SK-N-SH treated with all-trans-retinoic acid at 6 μM for 48 hours (cell line): Measurements from ENCODE around the gene ABCC11.

Experiments
- ATAC-seq: fragments of 200-7000 bp; cut with Tn5 transposase; 3 replicates; pipeline ENCODE4 v1.9.1; 2020; ENCODE audit warnings: mild to moderate bottlenecking, moderate library complexity
- ARNTL ChIP-seq: fragments of 450-650 bp; formaldehyde crosslinking; IDR thresholded peaks from 2 replicates; pipeline ENCODE4 v1.5.0; 2020; ENCODE audit warnings: low read depth, mild to moderate bottlenecking, moderate library complexity, borderline replicate concordance
- BACH2 ChIP-seq: fragments of 250-450 bp; sonication (Bioruptor Pico); IDR thresholded peaks from 2 replicates; pipeline ENCODE4 v1.9.0; 2021; ENCODE audit warnings: mild to moderate bottlenecking, borderline replicate concordance
- CREB5 ChIP-seq: fragments of 250-450 bp; sonication (Bioruptor Pico); IDR thresholded peaks from 2 replicates; pipeline ENCODE4 v1.5.1; 2020; ENCODE audit warnings: low read depth, mild to moderate bottlenecking, moderate library complexity
- CSDC2 ChIP-seq: fragments of 250-450 bp; sonication (Bioruptor Pico); IDR thresholded peaks from 2 replicates; pipeline ENCODE4 v1.5.0; 2020; ENCODE audit warnings: mild to moderate bottlenecking, moderate library complexity
- ESRRG ChIP-seq: fragments of 250-450 bp; sonication (Bioruptor Pico); IDR thresholded peaks from 2 replicates; pipeline ENCODE4 v1.6.1; 2021; ENCODE audit warnings: mild to moderate bottlenecking
- GLIS3 ChIP-seq: fragments of 250-450 bp; sonication (Bioruptor Pico); IDR thresholded peaks from 2 replicates; pipeline ENCODE4 v1.5.0; 2020; ENCODE audit warnings: mild to moderate bottlenecking, moderate library complexity
- ISL1 ChIP-seq: fragments of 250-450 bp; sonication (Bioruptor Pico); IDR thresholded peaks from 2 replicates; pipeline ENCODE4 v2.1.2; 2022; ENCODE audit warnings: mild to moderate bottlenecking, moderate library complexity
- OSR1 ChIP-seq: fragments of 250-450 bp; sonication (Bioruptor Pico); IDR thresholded peaks from 2 replicates; pipeline ENCODE4 v1.8.0; 2022; ENCODE audit warnings: moderate library complexity, mild to moderate bottlenecking, inconsistent platforms
- PATZ1 ChIP-seq: fragments of 250-450 bp; sonication (Bioruptor Pico); IDR thresholded peaks from 2 replicates; pipeline ENCODE4 v1.8.0; 2020; ENCODE audit warnings: mild to moderate bottlenecking, moderate library complexity, borderline replicate concordance
- POU6F1 ChIP-seq: fragments of 250-450 bp; sonication (Bioruptor Pico); IDR thresholded peaks from 2 replicates; pipeline ENCODE4 v1.8.0; 2021; ENCODE audit warnings: low read depth, mild to moderate bottlenecking, moderate library complexity, borderline replicate concordance
- PPARA ChIP-seq: fragments of 250-450 bp; sonication (Bioruptor Pico); IDR thresholded peaks from 2 replicates; pipeline ENCODE4 v1.5.0; 2020; ENCODE audit warnings: mild to moderate bottlenecking, borderline replicate concordance
- RARB ChIP-seq: fragments of 250-450 bp; sonication (Bioruptor Pico); IDR thresholded peaks from 2 replicates; pipeline ENCODE4 v1.8.0; 2021; ENCODE audit warnings: mild to moderate bottlenecking, moderate library complexity
- SNAI2 ChIP-seq: fragments of 250-450 bp; sonication (Bioruptor Pico); IDR thresholded peaks from 2 replicates; pipeline ENCODE4 v1.5.0; 2020; ENCODE audit warnings: mild to moderate bottlenecking, moderate library complexity
- TCF4 ChIP-seq: fragments of 250-450 bp; sonication (Bioruptor Pico); IDR thresholded peaks from 2 replicates; pipeline ENCODE4 v1.8.0; 2021; ENCODE audit warnings: mild to moderate bottlenecking, moderate library complexity, borderline replicate concordance
- TSHZ2 ChIP-seq: fragments of 250-450 bp; sonication (Bioruptor Pico); IDR thresholded peaks from 2 replicates; pipeline ENCODE4 v1.5.0; 2020; ENCODE audit warnings: mild to moderate bottlenecking, moderate library complexity
- ZC3H10 ChIP-seq: fragments of 250-450 bp; sonication (Bioruptor Pico); IDR thresholded peaks from 2 replicates; pipeline ENCODE4 v1.5.1; 2021; ENCODE audit warnings: mild to moderate bottlenecking, moderate library complexity
- ZFP30 ChIP-seq: fragments of 450-650 bp; formaldehyde crosslinking; IDR thresholded peaks from 2 replicates; pipeline ENCODE4 v1.5.0; 2022; ENCODE audit warnings: mild to moderate bottlenecking, moderate library complexity
- ZNF565 ChIP-seq: fragments of 450-650 bp; formaldehyde crosslinking; conservative IDR thresholded peaks from 2 replicates; pipeline ENCODE4 v1.5.0; 2020; ENCODE audit warnings: low read depth, mild to moderate bottlenecking, moderate library complexity
- ZNF70 ChIP-seq: fragments of 450-650 bp; formaldehyde crosslinking; IDR thresholded peaks from 2 replicates; pipeline ENCODE4 v1.5.0; 2020; ENCODE audit warnings: mild to moderate bottlenecking, moderate library complexity

ABCC11 gene

GRCh38 chr16:48291303-48291702, 44.0 kb upstream of the ABCC11 start:
- ATAC-seq: no peak
- TF ChIP-seq OSR1 (CRISPR knock-in tag): no peak
- no peak for TF ChIP-seq CREB5 (CRISPR knock-in tag)
- TF ChIP-seq POU6F1 (CRISPR knock-in tag): no peak
- no peak for TF ChIP-seq ZNF70 (CRISPR knock-in tag)
- TF ChIP-seq ESRRG (CRISPR knock-in tag): no peak
- TF ChIP-seq TCF4 (CRISPR knock-in tag): no peak
- no peak for TF ChIP-seq BACH2 (CRISPR knock-in tag)
- no peak for TF ChIP-seq ZNF565 (CRISPR knock-in tag)
- TF ChIP-seq RARB (CRISPR knock-in tag): no peak

- no peak for ATAC-seq
- TF ChIP-seq TSHZ2 (CRISPR knock-in tag): no peak
- TF ChIP-seq TCF4 (CRISPR knock-in tag): no peak
- no peak for TF ChIP-seq CREB5 (CRISPR knock-in tag)
- TF ChIP-seq ZNF565 (CRISPR knock-in tag): no peak
- TF ChIP-seq PPARA: no peak
- TF ChIP-seq PATZ1 (CRISPR knock-in tag): no peak
- no peak for TF ChIP-seq CSDC2 (CRISPR knock-in tag)
- no peak for TF ChIP-seq GLIS3
- TF ChIP-seq POU6F1 (CRISPR knock-in tag): no peak
- TF ChIP-seq ISL1 (CRISPR knock-in tag): no peak
- TF ChIP-seq ESRRG (CRISPR knock-in tag): no peak
- TF ChIP-seq ZFP30 (CRISPR knock-in tag): no peak
- no peak for TF ChIP-seq OSR1 (CRISPR knock-in tag)
- TF ChIP-seq ZC3H10 (CRISPR knock-in tag): no peak
Observed at GRCh38 chr16:48287239-48287638, 39.9 kb upstream of the ABCC11 start.

GRCh38 chr16:48284772-48285409, 37.6 kb upstream of the ABCC11 start:
- ATAC-seq: no peak
- TF ChIP-seq OSR1 (CRISPR knock-in tag) (no peak), RARB (CRISPR knock-in tag) (no peak), PATZ1 (CRISPR knock-in tag) (no peak), ZC3H10 (CRISPR knock-in tag) (no peak), ESRRG (CRISPR knock-in tag) (no peak), TCF4 (CRISPR knock-in tag) (no peak), SNAI2 (CRISPR knock-in tag) (no peak), ARNTL (no peak), POU6F1 (CRISPR knock-in tag) (no peak), CREB5 (CRISPR knock-in tag) (no peak), PPARA (no peak), ISL1 (CRISPR knock-in tag) (no peak), GLIS3 (no peak), ZNF70 (CRISPR knock-in tag) (no peak)
